Mesendoderm (in vitro differentiated cells): ENCODE measurements around the gene TSNAXIP1.

Experiments used
- DNase-seq: peaks from one replicate; pipeline ENCODE4 v3.0.0; 2013
- H2AK5ac ChIP-seq: 2 replicates; pipeline ENCODE4 v1.6.1; 2013; ENCODE audit warnings: low read length, inconsistent platforms
- H2BK120ac ChIP-seq: 2 replicates; pipeline ENCODE4 v1.6.1; 2013; ENCODE audit warnings: low read depth, mild to moderate bottlenecking, low read length, moderate library complexity, mixed read lengths
- H2BK15ac ChIP-seq: replicated peaks from 2 replicates; pipeline ENCODE4 v1.6.1; 2013; ENCODE audit warnings: low read depth, mild to moderate bottlenecking, moderate library complexity
- H2BK5ac ChIP-seq: 2 replicates; pipeline ENCODE4 v1.6.1; 2013; ENCODE audit warnings: low read length, inconsistent platforms
- H3K18ac ChIP-seq: 2 replicates; pipeline ENCODE4 v1.6.1; 2013; ENCODE audit warnings: mild to moderate bottlenecking, low read length, mixed read lengths
- H3K23ac ChIP-seq: one replicate; pipeline ENCODE4 v1.6.1; 2013; ENCODE audit warnings: low read length
- H3K27ac ChIP-seq: 2 replicates; pipeline ENCODE4 v1.5.1; 2013; ENCODE audit warnings: low read depth, mild to moderate bottlenecking, inconsistent platforms, low read length, moderate library complexity
- H3K27me3 ChIP-seq: 2 replicates; pipeline ENCODE4 v1.6.1; 2013; ENCODE audit warnings: low read length, control low read depth, mild to moderate bottlenecking, inconsistent platforms; ENCODE audit not compliant: insufficient read depth, poor library complexity
- H3K36me3 ChIP-seq: 2 replicates; pipeline ENCODE4 v1.6.1; 2013; ENCODE audit warnings: low read length, inconsistent platforms; ENCODE audit not compliant: control insufficient read depth, insufficient read depth
- H3K4ac ChIP-seq: one replicate; pipeline ENCODE4 v1.6.1; 2013; ENCODE audit warnings: low read depth, mild to moderate bottlenecking, low read length, moderate library complexity
- H3K4me1 ChIP-seq: 2 replicates; pipeline ENCODE4 v1.6.1; 2013; ENCODE audit warnings: low read depth, low read length, inconsistent platforms; ENCODE audit not compliant: control insufficient read depth
- H3K4me2 ChIP-seq: 2 replicates; pipeline ENCODE4 v1.6.1; 2013; ENCODE audit warnings: low read length
- H3K4me3 ChIP-seq: 2 replicates; pipeline ENCODE4 v1.5.1; 2013; ENCODE audit warnings: mild to moderate bottlenecking, low read length
- H3K56ac ChIP-seq: one replicate; pipeline ENCODE4 v1.6.1; 2013; ENCODE audit warnings: low read length
- H3K79me1 ChIP-seq: 2 replicates; pipeline ENCODE4 v1.6.1; 2013; ENCODE audit warnings: low read length, inconsistent platforms
- H3K79me2 ChIP-seq: 2 replicates; pipeline ENCODE4 v1.6.1; 2013; ENCODE audit warnings: mild to moderate bottlenecking, low read length; ENCODE audit not compliant: control insufficient read depth, insufficient read depth
- H3K9ac ChIP-seq: 2 replicates; pipeline ENCODE4 v1.6.1; 2013; ENCODE audit warnings: low read length, inconsistent platforms
- H4K5ac ChIP-seq: one replicate; pipeline ENCODE4 v1.6.1; 2013; ENCODE audit warnings: low read length
- H4K8ac ChIP-seq: one replicate; pipeline ENCODE4 v1.6.1; 2013; ENCODE audit warnings: low read depth, mild to moderate bottlenecking, control low read depth, low read length, moderate library complexity
- WGBS: extraction: QIAGEN DNeasy Blood & Tissue Kit; methylation state at CpG from one replicate; pipeline ENCODE4 v1.1.7; 2013; ENCODE audit warnings: low lambda C conversion rate, missing lambda C conversion rate; ENCODE audit not compliant: insufficient coverage; ENCODE audit errors: extremely low coverage; 5-methylcytosine and 5-hydroxymethylcytosine counted together

The TSNAXIP1 gene

GRCh38 chr16:67872631-67873434 lies 66.1 kb downstream of the TSNAXIP1 start, which contains the start of gene EDC4:
Gene EDC4, plus strand, starts transcription at chr16:67873052. Its CDS starts 210 bp downstream, at chr16:67873262.
- Histone ChIP-seq H3K79me2 (peaks cover 20% of the 10 kb centered on the region), H2BK120ac (no peak within 1 kb of the TSS)

GRCh38 chr16:67873435-67874370 lies 67.0 kb downstream of the TSNAXIP1 start:
- H3K4me3 ChIP-seq, result peak overlapping the region; percentile 85
- H3K36me3 ChIP-seq, result peaks cover 16% of the 10 kb centered on the region
- H3K56ac ChIP-seq, result peak overlapping the region; percentile 94
- no peak for DNase-seq
- no peak overlapping the region for H2BK5ac ChIP-seq
- no peak overlapping the region for H2BK120ac ChIP-seq
- H4K8ac ChIP-seq, result no peak overlapping the region
- no peak overlapping the region for H3K27ac ChIP-seq
- no peak overlapping the region for H3K4ac ChIP-seq
- peaks cover 4% of the 10 kb centered on the region for H3K4me1 ChIP-seq
- peak overlapping the region; percentile 90 for H3K9ac ChIP-seq
- peaks cover 20% of the 10 kb centered on the region for H3K79me2 ChIP-seq
- peak overlapping the region; percentile 7 for H3K18ac ChIP-seq
- peak overlapping the region; percentile 75 for H3K4me2 ChIP-seq
- H2AK5ac ChIP-seq, result no peak overlapping the region
- WGBS, result no CpG with 5 or more reads among the region's 23 CpGs
- no peak overlapping the region for H3K23ac ChIP-seq
- H3K79me1 ChIP-seq, result peaks cover 16% of the 10 kb centered on the region
- no peak overlapping the region for H2BK15ac ChIP-seq
- no peaks in the 10 kb centered on the region for H3K27me3 ChIP-seq
- H4K5ac ChIP-seq, result no peak overlapping the region

More at GRCh38 chr16:67872631-67873434, 66.1 kb downstream of the TSNAXIP1 start, which contains the start of gene EDC4:
- Histone ChIP-seq H3K4me1 (peaks cover 4% of the 10 kb centered on the region), H2AK5ac (no peak within 1 kb of the TSS), H4K8ac (no peak within 1 kb of the TSS), H3K18ac (peak within 1 kb of the TSS; percentile 7), H2BK15ac (no peak within 1 kb of the TSS), H3K79me1 (peaks cover 16% of the 10 kb centered on the region), H3K27me3 (no peaks in the 10 kb centered on the region), H4K5ac (no peak within 1 kb of the TSS), H3K27ac (peak within 1 kb of the TSS; percentile 52), H3K36me3 (peaks cover 15% of the 10 kb centered on the region), H3K56ac (peak within 1 kb of the TSS; percentile 94), H3K4ac (no peak within 1 kb of the TSS), H3K9ac (peak within 1 kb of the TSS; percentile 90), H2BK5ac (no peak within 1 kb of the TSS), H3K4me2 (peak within 1 kb of the TSS; percentile 75), H3K4me3 (peak within 1 kb of the TSS; percentile 85), H3K23ac (no peak within 1 kb of the TSS)
- no CpG with 5 or more reads among the region's 72 CpGs for WGBS
- DNase-seq, result peak; percentile 77

GRCh38 chr16:67874372-67874771 lies 67.7 kb downstream of the TSNAXIP1 start:
- Histone ChIP-seq H2BK15ac (no peak overlapping the region), H2AK5ac (no peak overlapping the region), H4K5ac (no peak overlapping the region), H4K8ac (no peak overlapping the region), H3K79me2 (peaks cover 20% of the 10 kb centered on the region), H3K23ac (no peak overlapping the region), H3K9ac (peak overlapping the region; percentile 17), H3K18ac (no peak overlapping the region), H3K27me3 (no peaks in the 10 kb centered on the region), H2BK5ac (no peak overlapping the region), H3K4me3 (no peak overlapping the region), H3K56ac (peak overlapping the region; percentile 94), H3K36me3 (peaks cover 16% of the 10 kb centered on the region), H3K4ac (no peak overlapping the region), H3K4me2 (no peak overlapping the region), H3K4me1 (peaks cover 4% of the 10 kb centered on the region), H2BK120ac (no peak overlapping the region), H3K79me1 (peaks cover 16% of the 10 kb centered on the region), H3K27ac (no peak overlapping the region)
- no peak for DNase-seq
- WGBS, result no CpG with 5 or more reads among the region's 3 CpGs

GRCh38 chr16:67877064-67877463 lies 70.4 kb downstream of the TSNAXIP1 start:
- no CpG with 5 or more reads among the region's 11 CpGs for WGBS
- Histone ChIP-seq H3K18ac (no peak overlapping the region), H3K9ac (no peak overlapping the region), H4K8ac (no peak overlapping the region), H3K23ac (no peak overlapping the region), H3K27ac (no peak overlapping the region), H3K56ac (no peak overlapping the region), H3K79me1 (peaks cover 16% of the 10 kb centered on the region), H2BK15ac (no peak overlapping the region), H2BK120ac (no peak overlapping the region), H3K4me1 (peaks cover 4% of the 10 kb centered on the region), H3K36me3 (peaks cover 25% of the 10 kb centered on the region), H3K4me2 (no peak overlapping the region), H3K4ac (no peak overlapping the region), H3K27me3 (no peaks in the 10 kb centered on the region), H3K79me2 (peaks cover 20% of the 10 kb centered on the region), H4K5ac (no peak overlapping the region), H2BK5ac (no peak overlapping the region), H2AK5ac (no peak overlapping the region), H3K4me3 (no peak overlapping the region)
- no peak for DNase-seq
